ENCODE results near the gene PRKAG1.

PRKAG1 gene

GRCh38 chr12:48973531-48973930 is 45.0 kb downstream of the PRKAG1 start:
- Histone ChIP-seq H3K36me3 (ENCODE audit: control insufficient read depth, insufficient read depth, low read length) (no peaks in the 10 kb centered on the region), H3K9me3 (ENCODE audit: control insufficient read depth, insufficient read depth, low read length) (no peaks in the 10 kb centered on the region), H3K27me3 (ENCODE audit: control insufficient read depth, insufficient read depth, low read length) (peaks cover 80% of the 10 kb centered on the region), H3K4me3 (ENCODE audit: low read length) (no peak overlapping the region), H3K27ac (ENCODE audit: low read length) (no peak overlapping the region), H3K4me1 (ENCODE audit: control insufficient read depth, insufficient read depth, low read length) (peaks cover 19% of the 10 kb centered on the region)
- no peak for DNase-seq (ENCODE audit: low read depth, low spot score)
- no CpG with 5 or more reads among the region's 12 CpGs for WGBS (ENCODE audit: insufficient coverage, insufficient read length)

GRCh38 chr12:48972952-48973483 is 45.6 kb downstream of the PRKAG1 start:
- no peak overlapping the region for H3K4me3 ChIP-seq (ENCODE audit: low read length)
- peaks cover 18% of the 10 kb centered on the region for H3K4me1 ChIP-seq (ENCODE audit: control insufficient read depth, insufficient read depth, low read length)
- no peaks in the 10 kb centered on the region for H3K36me3 ChIP-seq (ENCODE audit: control insufficient read depth, insufficient read depth, low read length)
- DNase-seq (ENCODE audit: low read depth, low spot score) = no peak
- no CpG with 5 or more reads among the region's 3 CpGs for WGBS (ENCODE audit: insufficient coverage, insufficient read length)
- no peak overlapping the region for H3K27ac ChIP-seq (ENCODE audit: low read length)
- H3K9me3 ChIP-seq (ENCODE audit: control insufficient read depth, insufficient read depth, low read length) = no peaks in the 10 kb centered on the region
- H3K27me3 ChIP-seq (ENCODE audit: control insufficient read depth, insufficient read depth, low read length) = peaks cover 79% of the 10 kb centered on the region

GRCh38 chr12:48972213-48972951 is 46.2 kb downstream of the PRKAG1 start:
- H3K36me3 ChIP-seq (ENCODE audit: control insufficient read depth, insufficient read depth, low read length) = no peaks in the 10 kb centered on the region
- no CpG with 5 or more reads among the region's 23 CpGs for WGBS (ENCODE audit: insufficient coverage, insufficient read length)
- H3K27me3 ChIP-seq (ENCODE audit: control insufficient read depth, insufficient read depth, low read length) = peaks cover 76% of the 10 kb centered on the region
- no peaks in the 10 kb centered on the region for H3K9me3 ChIP-seq (ENCODE audit: control insufficient read depth, insufficient read depth, low read length)
- no peak overlapping the region for H3K27ac ChIP-seq (ENCODE audit: low read length)
- no peak for DNase-seq (ENCODE audit: low read depth, low spot score)
- H3K4me1 ChIP-seq (ENCODE audit: control insufficient read depth, insufficient read depth, low read length) = peaks cover 20% of the 10 kb centered on the region
- no peak overlapping the region for H3K4me3 ChIP-seq (ENCODE audit: low read length)

- H3K36me3 ChIP-seq (ENCODE audit: control insufficient read depth, insufficient read depth, low read length) = no peaks in the 10 kb centered on the region
- H3K9me3 ChIP-seq (ENCODE audit: control insufficient read depth, insufficient read depth, low read length) = no peaks in the 10 kb centered on the region
- peaks cover 22% of the 10 kb centered on the region for H3K4me1 ChIP-seq (ENCODE audit: control insufficient read depth, insufficient read depth, low read length)
- no peak for DNase-seq (ENCODE audit: low read depth, low spot score)
- H3K4me3 ChIP-seq (ENCODE audit: low read length) = no peak overlapping the region; the same call in 1 of the 2 replicates
- no peak overlapping the region for H3K27ac ChIP-seq (ENCODE audit: low read length)
- H3K27me3 ChIP-seq (ENCODE audit: control insufficient read depth, insufficient read depth, low read length) = peaks cover 68% of the 10 kb centered on the region
- no CpG with 5 or more reads among the region's 10 CpGs for WGBS (ENCODE audit: insufficient coverage, insufficient read length)
Observed at GRCh38 chr12:48970702-48971334, 47.8 kb downstream of the PRKAG1 start.

- no peak for DNase-seq (ENCODE audit: low read depth, low spot score)
- no peak overlapping the region for H3K27ac ChIP-seq (ENCODE audit: low read length)
- H3K36me3 ChIP-seq (ENCODE audit: control insufficient read depth, insufficient read depth, low read length) = no peaks in the 10 kb centered on the region
- WGBS (ENCODE audit: insufficient coverage, insufficient read length) = no CpG with 5 or more reads among the region's 77 CpGs
- H3K9me3 ChIP-seq (ENCODE audit: control insufficient read depth, insufficient read depth, low read length) = no peaks in the 10 kb centered on the region
- H3K4me1 ChIP-seq (ENCODE audit: control insufficient read depth, insufficient read depth, low read length) = peaks cover 24% of the 10 kb centered on the region
- H3K27me3 ChIP-seq (ENCODE audit: control insufficient read depth, insufficient read depth, low read length) = peaks cover 65% of the 10 kb centered on the region
- peak overlapping the region; percentile 16; the same call in 1 of the 2 replicates for H3K4me3 ChIP-seq (ENCODE audit: low read length)
Observed at GRCh38 chr12:48969833-48970701, 48.5 kb downstream of the PRKAG1 start.

GRCh38 chr12:48969160-48969771 is 49.3 kb downstream of the PRKAG1 start:
- peaks cover 27% of the 10 kb centered on the region for H3K4me1 ChIP-seq (ENCODE audit: control insufficient read depth, insufficient read depth, low read length)
- WGBS (ENCODE audit: insufficient coverage, insufficient read length) = no CpG with 5 or more reads among the region's 8 CpGs
- H3K36me3 ChIP-seq (ENCODE audit: control insufficient read depth, insufficient read depth, low read length) = no peaks in the 10 kb centered on the region
- no peaks in the 10 kb centered on the region for H3K9me3 ChIP-seq (ENCODE audit: control insufficient read depth, insufficient read depth, low read length)
- no peak overlapping the region for H3K27ac ChIP-seq (ENCODE audit: low read length)
- DNase-seq (ENCODE audit: low read depth, low spot score) = no peak
- peaks cover 60% of the 10 kb centered on the region for H3K27me3 ChIP-seq (ENCODE audit: control insufficient read depth, insufficient read depth, low read length)
- no peak overlapping the region for H3K4me3 ChIP-seq (ENCODE audit: low read length)

GRCh38 chr12:48968467-48968866 is 50.1 kb downstream of the PRKAG1 start:
- Histone ChIP-seq H3K27ac (ENCODE audit: low read length) (no peak overlapping the region), H3K36me3 (ENCODE audit: control insufficient read depth, insufficient read depth, low read length) (no peaks in the 10 kb centered on the region), H3K4me3 (ENCODE audit: low read length) (no peak overlapping the region), H3K27me3 (ENCODE audit: control insufficient read depth, insufficient read depth, low read length) (peaks cover 52% of the 10 kb centered on the region), H3K9me3 (ENCODE audit: control insufficient read depth, insufficient read depth, low read length) (no peaks in the 10 kb centered on the region), H3K4me1 (ENCODE audit: control insufficient read depth, insufficient read depth, low read length) (peaks cover 26% of the 10 kb centered on the region)
- WGBS (ENCODE audit: insufficient coverage, insufficient read length) = no CpG with 5 or more reads among the region's 3 CpGs
- no peak for DNase-seq (ENCODE audit: low read depth, low spot score)

- Histone ChIP-seq H3K36me3 (ENCODE audit: control insufficient read depth, insufficient read depth, low read length) (no peaks in the 10 kb centered on the region), H3K27ac (ENCODE audit: low read length) (no peak overlapping the region), H3K27me3 (ENCODE audit: control insufficient read depth, insufficient read depth, low read length) (peaks cover 47% of the 10 kb centered on the region), H3K4me1 (ENCODE audit: control insufficient read depth, insufficient read depth, low read length) (peaks cover 26% of the 10 kb centered on the region), H3K4me3 (ENCODE audit: low read length) (no peak overlapping the region), H3K9me3 (ENCODE audit: control insufficient read depth, insufficient read depth, low read length) (no peaks in the 10 kb centered on the region)
- WGBS (ENCODE audit: insufficient coverage, insufficient read length) = no CpG with 5 or more reads among the region's 7 CpGs
- no peak for DNase-seq (ENCODE audit: low read depth, low spot score)
Observed at GRCh38 chr12:48967991-48968390, 50.6 kb downstream of the PRKAG1 start.

- peaks cover 31% of the 10 kb centered on the region for H3K27me3 ChIP-seq (ENCODE audit: control insufficient read depth, insufficient read depth, low read length)
- H3K4me1 ChIP-seq (ENCODE audit: control insufficient read depth, insufficient read depth, low read length) = peaks cover 21% of the 10 kb centered on the region
- no peak overlapping the region for H3K4me3 ChIP-seq (ENCODE audit: low read length)
- H3K27ac ChIP-seq (ENCODE audit: low read length) = no peak overlapping the region
- no peaks in the 10 kb centered on the region for H3K9me3 ChIP-seq (ENCODE audit: control insufficient read depth, insufficient read depth, low read length)
- no peaks in the 10 kb centered on the region for H3K36me3 ChIP-seq (ENCODE audit: control insufficient read depth, insufficient read depth, low read length)
- no CpG with 5 or more reads among the region's 20 CpGs for WGBS (ENCODE audit: insufficient coverage, insufficient read length)
- no peak for DNase-seq (ENCODE audit: low read depth, low spot score)
Observed at GRCh38 chr12:48966177-48966895, 52.2 kb downstream of the PRKAG1 start.
